ENCODE data around the gene CHRDL2. TPM values are rescaled to one million over a fixed set of nuclear protein-coding genes. Genes with fewer than 3 reads are reported as not detected.

CHRDL2 gene
- polyA plus RNA-seq (2013), result not detected in 2 replicates

- Histone ChIP-seq H3K23ac (ENCODE audit: low read length) (no peak within 1 kb of the TSS), H2BK5ac (ENCODE audit: low read depth, low read length, poor library complexity) (no peak within 1 kb of the TSS), H3K18ac (ENCODE audit: low read length) (no peak within 1 kb of the TSS), H2AFZ (ENCODE audit: insufficient read depth, low read length, poor library complexity) (peak within 1 kb of the TSS; percentile 27), H3K79me1 (ENCODE audit: low read length) (no peaks in the 10 kb centered on the region), H2BK12ac (ENCODE audit: low read length) (no peak within 1 kb of the TSS), H3K14ac (ENCODE audit: low read length) (no peak within 1 kb of the TSS), H2BK120ac (ENCODE audit: insufficient read depth, low read length, poor library complexity) (no peak within 1 kb of the TSS), H3K79me2 (ENCODE audit: control insufficient read depth, insufficient read depth, low read length, poor library complexity) (no peaks in the 10 kb centered on the region), H3K27ac (ENCODE audit: low read depth, low read length) (no peak within 1 kb of the TSS), H3K9ac (ENCODE audit: low read length) (no peak within 1 kb of the TSS), H4K91ac (ENCODE audit: low read depth, low read length) (no peak within 1 kb of the TSS), H3K36me3 (ENCODE audit: control insufficient read depth in 1 of 2, insufficient read depth in 2 of 2, low read length in 2 of 2) (no peaks in the 10 kb centered on the region), H4K12ac (ENCODE audit: low read depth, low read length) (no peak within 1 kb of the TSS), H2AK5ac (ENCODE audit: low read length) (no peak within 1 kb of the TSS), H3K4me2 (ENCODE audit: low read length) (peak within 1 kb of the TSS; percentile 70), H3K4me1 (ENCODE audit: control insufficient read depth in 1 of 2, insufficient read depth in 2 of 2, low read length in 2 of 2) (peaks cover 0 to 3% of the 10 kb centered on the region in 2 experiments), H3K9me3 (ENCODE audit: insufficient read depth, low read depth, low read length) (peaks cover 3% of the 10 kb centered on the region), H3K4me3 (ENCODE audit: low read depth, low read length) (peak within 1 kb of the TSS; percentile 45), H3K4ac (ENCODE audit: low read depth, low read length) (no peak within 1 kb of the TSS), H4K8ac (ENCODE audit: low read depth, low read length) (no peak within 1 kb of the TSS), H3K27me3 (ENCODE audit: insufficient read depth, low read length) (peaks cover 37% of the 10 kb centered on the region)
- peak in 1 of 2 donors; percentile 43 for DNase-seq
- no CpG with 5 or more reads among the region's 69 CpGs for WGBS (ENCODE audit: extremely low coverage, insufficient coverage, insufficient read length)
These were observed at the start of gene CHRDL2 for GRCh38 chr11:74731301-74732094. Gene CHRDL2, minus strand, starts transcription at chr11:74731426. Its CDS starts 538 bp downstream, at chr11:74730888.

- H3K79me1 ChIP-seq (ENCODE audit: low read length), result no peaks in the 10 kb centered on the region
- H2BK5ac ChIP-seq (ENCODE audit: low read depth, low read length, poor library complexity), result no peak overlapping the region
- no peak overlapping the region for H3K23ac ChIP-seq (ENCODE audit: low read length)
- WGBS (ENCODE audit: extremely low coverage, insufficient coverage, insufficient read length), result no CpG with 5 or more reads among the region's 4 CpGs
- no peaks in the 10 kb centered on the region for H3K4me1 ChIP-seq (ENCODE audit: control insufficient read depth in 1 of 2, insufficient read depth in 2 of 2, low read length in 2 of 2)
- no peak overlapping the region for H3K4me3 ChIP-seq (ENCODE audit: low read depth, low read length)
- H2AK5ac ChIP-seq (ENCODE audit: low read length), result no peak overlapping the region
- H2AFZ ChIP-seq (ENCODE audit: insufficient read depth, low read length, poor library complexity), result no peak overlapping the region
- H3K14ac ChIP-seq (ENCODE audit: low read length), result no peak overlapping the region
- no peak overlapping the region for H3K9ac ChIP-seq (ENCODE audit: low read length)
- H2BK120ac ChIP-seq (ENCODE audit: insufficient read depth, low read length, poor library complexity), result no peak overlapping the region
- no peak overlapping the region for H3K4me2 ChIP-seq (ENCODE audit: low read length)
- no peak overlapping the region for H2BK12ac ChIP-seq (ENCODE audit: low read length)
- H3K4ac ChIP-seq (ENCODE audit: low read depth, low read length), result no peak overlapping the region
- no peak overlapping the region for H4K91ac ChIP-seq (ENCODE audit: low read depth, low read length)
- peak; percentile 79 to 96 for DNase-seq
- no peak overlapping the region for H3K18ac ChIP-seq (ENCODE audit: low read length)
- no peak overlapping the region for H4K12ac ChIP-seq (ENCODE audit: low read depth, low read length)
- no peaks in the 10 kb centered on the region for H3K9me3 ChIP-seq (ENCODE audit: insufficient read depth, low read depth, low read length)
- no peaks in the 10 kb centered on the region for H3K27me3 ChIP-seq (ENCODE audit: insufficient read depth, low read length)
- H3K36me3 ChIP-seq (ENCODE audit: control insufficient read depth in 1 of 2, insufficient read depth in 2 of 2, low read length in 2 of 2), result no peaks in the 10 kb centered on the region
- no peak overlapping the region for H4K8ac ChIP-seq (ENCODE audit: low read depth, low read length)
- H3K27ac ChIP-seq (ENCODE audit: low read depth, low read length), result no peak overlapping the region
- no peaks in the 10 kb centered on the region for H3K79me2 ChIP-seq (ENCODE audit: control insufficient read depth, insufficient read depth, low read length, poor library complexity)
These were observed 49.2 kb upstream of the CHRDL2 start for GRCh38 chr11:74780248-74781005.

- Histone ChIP-seq H3K4me2 (ENCODE audit: low read length) (no peak overlapping the region), H2BK5ac (ENCODE audit: low read depth, low read length, poor library complexity) (no peak overlapping the region), H4K91ac (ENCODE audit: low read depth, low read length) (no peak overlapping the region), H3K27me3 (ENCODE audit: insufficient read depth, low read length) (no peaks in the 10 kb centered on the region), H3K9me3 (ENCODE audit: insufficient read depth, low read depth, low read length) (no peaks in the 10 kb centered on the region), H2BK120ac (ENCODE audit: insufficient read depth, low read length, poor library complexity) (no peak overlapping the region), H3K4me3 (ENCODE audit: low read depth, low read length) (no peak overlapping the region), H2AFZ (ENCODE audit: insufficient read depth, low read length, poor library complexity) (no peak overlapping the region), H3K23ac (ENCODE audit: low read length) (no peak overlapping the region), H3K4ac (ENCODE audit: low read depth, low read length) (no peak overlapping the region), H4K8ac (ENCODE audit: low read depth, low read length) (no peak overlapping the region), H3K79me1 (ENCODE audit: low read length) (no peaks in the 10 kb centered on the region), H3K79me2 (ENCODE audit: control insufficient read depth, insufficient read depth, low read length, poor library complexity) (no peaks in the 10 kb centered on the region), H2BK12ac (ENCODE audit: low read length) (no peak overlapping the region), H3K14ac (ENCODE audit: low read length) (no peak overlapping the region), H3K9ac (ENCODE audit: low read length) (no peak overlapping the region), H3K4me1 (ENCODE audit: control insufficient read depth in 1 of 2, insufficient read depth in 2 of 2, low read length in 2 of 2) (no peaks in the 10 kb centered on the region), H3K36me3 (ENCODE audit: control insufficient read depth in 1 of 2, insufficient read depth in 2 of 2, low read length in 2 of 2) (no peaks in the 10 kb centered on the region), H3K18ac (ENCODE audit: low read length) (no peak overlapping the region), H2AK5ac (ENCODE audit: low read length) (no peak overlapping the region), H3K27ac (ENCODE audit: low read depth, low read length) (no peak overlapping the region), H4K12ac (ENCODE audit: low read depth, low read length) (no peak overlapping the region)
- no CpG with 5 or more reads among the region's 6 CpGs for WGBS (ENCODE audit: extremely low coverage, insufficient coverage, insufficient read length)
- DNase-seq, result peak; percentile 64 to 85
These were observed 47.4 kb upstream of the CHRDL2 start for GRCh38 chr11:74778581-74778980.

DNA sequence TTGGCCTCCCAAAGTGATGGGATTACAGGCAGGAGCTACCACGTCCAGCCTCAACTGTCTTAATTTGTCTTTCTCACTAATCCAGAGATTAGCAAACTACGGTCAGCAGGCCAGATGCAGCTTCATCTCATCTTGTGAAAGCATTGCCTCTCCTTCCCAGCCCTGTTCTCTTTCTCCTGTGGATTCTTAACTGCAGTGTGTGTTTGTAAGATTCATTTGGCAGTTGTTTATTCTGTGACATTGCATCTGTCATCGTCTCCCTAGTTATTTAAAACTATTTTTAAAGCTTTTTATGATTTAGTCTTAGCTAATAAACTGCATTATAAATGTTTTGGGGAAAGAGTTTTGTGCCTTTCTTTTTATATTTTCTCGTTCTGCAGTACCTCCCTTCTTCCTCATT is 46.7 kb upstream of the CHRDL2 start:
- Histone ChIP-seq H3K9me3 (ENCODE audit: insufficient read depth, low read depth, low read length) (no peaks in the 10 kb centered on the region), H2AK5ac (ENCODE audit: low read length) (no peak overlapping the region), H2BK5ac (ENCODE audit: low read depth, low read length, poor library complexity) (no peak overlapping the region), H3K79me2 (ENCODE audit: control insufficient read depth, insufficient read depth, low read length, poor library complexity) (no peaks in the 10 kb centered on the region), H2BK120ac (ENCODE audit: insufficient read depth, low read length, poor library complexity) (no peak overlapping the region), H4K8ac (ENCODE audit: low read depth, low read length) (no peak overlapping the region), H3K23ac (ENCODE audit: low read length) (no peak overlapping the region), H3K4me3 (ENCODE audit: low read depth, low read length) (no peak overlapping the region), H3K4ac (ENCODE audit: low read depth, low read length) (no peak overlapping the region), H3K14ac (ENCODE audit: low read length) (no peak overlapping the region), H3K18ac (ENCODE audit: low read length) (no peak overlapping the region), H3K27me3 (ENCODE audit: insufficient read depth, low read length) (no peaks in the 10 kb centered on the region), H3K9ac (ENCODE audit: low read length) (no peak overlapping the region), H3K4me1 (ENCODE audit: control insufficient read depth in 1 of 2, insufficient read depth in 2 of 2, low read length in 2 of 2) (no peaks in the 10 kb centered on the region), H3K79me1 (ENCODE audit: low read length) (no peaks in the 10 kb centered on the region), H2BK12ac (ENCODE audit: low read length) (no peak overlapping the region), H3K27ac (ENCODE audit: low read depth, low read length) (no peak overlapping the region), H3K36me3 (ENCODE audit: control insufficient read depth in 1 of 2, insufficient read depth in 2 of 2, low read length in 2 of 2) (no peaks in the 10 kb centered on the region), H3K4me2 (ENCODE audit: low read length) (no peak overlapping the region), H4K12ac (ENCODE audit: low read depth, low read length) (no peak overlapping the region), H2AFZ (ENCODE audit: insufficient read depth, low read length, poor library complexity) (no peak overlapping the region), H4K91ac (ENCODE audit: low read depth, low read length) (no peak overlapping the region)
- no peak for DNase-seq
- WGBS (ENCODE audit: extremely low coverage, insufficient coverage, insufficient read length), result no CpG with 5 or more reads among the region's 4 CpGs
